ENCODE measurements around the gene PRR33.
"Not testable (repeated sequence)": the region's sequence is repeated elsewhere in the genome, so short reads cannot be mapped to it uniquely, and the experiment has no call there.

Gene PRR33

GRCh38 chr11:1875093-1875850 lies 16.4 kb downstream of the PRR33 start:
- DNase-seq = no peak

- not testable (repeated sequence) for DNase-seq
Measured at GRCh38 chr11:1874441-1875092, 17.1 kb downstream of the PRR33 start.

GRCh38 chr11:1873813-1874150 lies 17.9 kb downstream of the PRR33 start:
- not testable (repeated sequence) for DNase-seq

GRCh38 chr11:1873048-1873812 lies 18.5 kb downstream of the PRR33 start:
- DNase-seq = no peak

- DNase-seq = no peak
Measured at GRCh38 chr11:1872267-1872985, 19.3 kb downstream of the PRR33 start.

GRCh38 chr11:1871531-1871930 lies 20.2 kb downstream of the PRR33 start:
- DNase-seq = no peak

- DNase-seq = peak in 1 of 2 experiments; percentile 61
Measured at GRCh38 chr11:1870721-1871466, 20.8 kb downstream of the PRR33 start.

GRCh38 chr11:1870326-1870696 lies 21.4 kb downstream of the PRR33 start:
- DNase-seq = no peak

- no peak for DNase-seq
Measured at GRCh38 chr11:1869427-1870325, 22.0 kb downstream of the PRR33 start.

GRCh38 chr11:1868636-1869291 lies 22.9 kb downstream of the PRR33 start:
- no peak for DNase-seq

- no peak for DNase-seq
Measured at GRCh38 chr11:1868056-1868635, 23.5 kb downstream of the PRR33 start.

- DNase-seq = no peak
Measured at GRCh38 chr11:1867381-1867780, 24.3 kb downstream of the PRR33 start.

GRCh38 chr11:1866776-1867175 lies 24.9 kb downstream of the PRR33 start:
- no peak for DNase-seq

GRCh38 chr11:1866226-1866625 lies 25.5 kb downstream of the PRR33 start:
- no peak for DNase-seq

- no peak for DNase-seq
Measured at GRCh38 chr11:1864831-1865665, 26.6 kb downstream of the PRR33 start.

GRCh38 chr11:1864231-1864630 lies 27.5 kb downstream of the PRR33 start:
- no peak for DNase-seq

GRCh38 chr11:1863352-1864216 lies 28.1 kb downstream of the PRR33 start:
- DNase-seq = no peak

- no peak for DNase-seq
Measured at GRCh38 chr11:1862588-1863351, 28.9 kb downstream of the PRR33 start.

Data from activated T-cell treated with anti-CD3 and anti-CD28 coated beads, Interleukin-2, amount 50 U/mL, for 48 hours (primary cell).